Renal pelvis (tissue), 4 donors: Measurements from ENCODE around the gene CCDC181. TPM values are rescaled to one million over a fixed set of nuclear protein-coding genes. Genes with fewer than 3 reads are reported as not detected.
"Not testable (repeated sequence)": the region's sequence is repeated elsewhere in the genome, so short reads cannot be mapped to it uniquely, and the experiment has no call there.

ENCODE experiments used
- DNase-seq: peaks from one replicate; pipeline ENCODE4 v3.0.0-alpha.2; 2013
- polyA plus RNA-seq, 3 donors: library from polyadenylated mRNA; unstranded; fragments of 120-200 nt; gene quantifications; one replicate each; pipeline ENCODE4 v1.2.1, GENCODE V29; 2013; ENCODE audit not compliant: insufficient read length in 3 of 3

The CCDC181 gene
- polyA plus RNA-seq, 3 donors, result 8.5 to 9.7 (median 9.0) TPM

- no peak for DNase-seq
These were observed 12.3 kb downstream of the CCDC181 start for GRCh38 chr1:169414952-169415351.

DNA sequence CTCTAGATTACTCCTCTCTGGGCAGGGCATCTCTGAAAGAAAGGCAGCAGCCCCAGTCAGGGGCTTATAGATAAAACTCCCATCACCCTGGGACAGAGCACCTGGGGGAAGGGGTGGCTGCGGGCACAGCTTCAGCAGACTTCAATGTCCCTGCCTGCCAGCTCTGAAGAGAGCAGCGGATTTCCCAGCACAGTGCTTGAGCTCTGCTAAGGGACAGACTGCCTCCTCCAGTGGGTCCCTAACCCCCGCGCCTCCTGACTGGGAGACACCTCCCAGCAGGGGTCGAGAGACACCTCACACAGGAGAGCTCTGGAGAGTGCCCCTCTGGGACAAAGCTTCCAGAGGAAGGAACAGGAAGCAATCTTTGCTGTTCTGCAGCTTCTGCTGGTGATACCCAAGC, 18.9 kb downstream of the CCDC181 start:
- DNase-seq, result not testable (repeated sequence)

DNA sequence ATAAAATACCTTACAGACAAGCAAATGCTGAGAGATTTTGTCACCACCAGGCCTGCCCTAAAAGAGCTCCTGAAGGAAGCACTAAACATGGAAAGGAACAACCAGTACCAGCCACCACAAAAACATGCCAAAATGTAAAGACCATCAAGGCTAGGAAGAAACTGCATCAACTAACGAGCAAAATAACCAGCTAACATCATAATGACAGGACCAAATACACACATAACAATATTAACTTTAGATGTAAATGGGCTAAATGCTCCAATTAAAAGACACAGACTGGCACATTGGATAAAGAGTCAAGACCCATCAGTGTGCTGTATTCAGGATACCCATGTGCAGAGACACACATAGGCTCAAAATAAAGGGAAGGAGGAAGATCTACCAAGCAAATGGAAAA, 24.7 kb downstream of the CCDC181 start:
- DNase-seq, result not testable (repeated sequence)

DNA sequence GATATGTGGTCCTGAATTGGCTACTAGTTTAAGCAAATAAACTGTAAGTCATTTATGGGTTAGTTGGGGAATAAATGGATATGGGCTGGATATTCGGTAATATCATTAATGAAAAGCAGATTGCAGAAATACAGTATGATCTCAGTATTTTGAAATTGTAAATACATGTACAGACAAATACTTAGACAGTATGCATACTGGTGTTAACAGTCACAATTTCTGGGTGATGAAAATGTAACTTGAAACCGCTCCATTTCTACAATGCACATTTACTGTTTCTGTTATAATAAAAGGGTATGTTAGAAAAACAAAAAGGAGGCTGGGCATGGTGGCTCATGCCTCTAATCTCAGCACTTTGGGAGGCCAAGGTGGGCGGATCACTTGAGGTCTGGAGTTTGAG, 31.3 kb downstream of the CCDC181 start:
- DNase-seq, result no peak

DNA sequence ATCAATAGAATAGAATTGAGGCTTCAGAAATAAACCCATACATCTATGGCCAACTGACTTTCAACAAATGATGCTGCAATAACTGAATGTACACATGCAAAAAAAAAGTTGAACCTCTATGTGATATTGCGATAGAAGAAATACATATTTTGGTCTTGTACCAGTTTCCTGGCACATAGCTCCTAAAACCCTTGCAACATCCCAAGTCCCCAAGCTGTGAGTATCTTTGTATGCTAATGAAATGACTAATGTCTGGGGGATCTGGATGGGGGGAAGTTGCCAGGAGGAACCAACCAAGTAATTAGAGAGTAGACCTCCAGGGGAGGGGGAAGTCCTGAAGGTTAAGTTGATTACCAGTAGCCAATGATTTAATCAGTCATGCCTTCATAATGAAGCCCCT, 34.9 kb downstream of the CCDC181 start:
- DNase-seq, result no peak

DNA sequence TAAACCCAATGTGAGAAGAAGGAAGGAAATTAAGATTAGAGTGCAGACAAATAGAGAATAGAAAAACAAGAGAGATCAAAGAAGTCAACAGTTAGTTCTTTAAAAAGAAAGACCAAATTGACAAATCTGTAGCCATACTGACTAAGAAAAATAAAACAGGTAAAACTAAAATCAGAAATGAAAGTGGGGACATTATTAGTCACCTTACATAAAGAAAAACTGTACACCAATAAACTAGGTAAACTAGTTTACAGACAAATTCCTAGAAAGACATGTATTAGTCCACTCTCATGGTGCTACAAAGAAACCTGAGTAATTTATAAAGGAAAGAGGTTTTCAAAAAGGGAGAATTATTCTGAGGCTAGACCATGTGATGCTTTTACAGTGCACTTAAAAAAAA, 37.0 kb downstream of the CCDC181 start:
- no peak for DNase-seq

DNA sequence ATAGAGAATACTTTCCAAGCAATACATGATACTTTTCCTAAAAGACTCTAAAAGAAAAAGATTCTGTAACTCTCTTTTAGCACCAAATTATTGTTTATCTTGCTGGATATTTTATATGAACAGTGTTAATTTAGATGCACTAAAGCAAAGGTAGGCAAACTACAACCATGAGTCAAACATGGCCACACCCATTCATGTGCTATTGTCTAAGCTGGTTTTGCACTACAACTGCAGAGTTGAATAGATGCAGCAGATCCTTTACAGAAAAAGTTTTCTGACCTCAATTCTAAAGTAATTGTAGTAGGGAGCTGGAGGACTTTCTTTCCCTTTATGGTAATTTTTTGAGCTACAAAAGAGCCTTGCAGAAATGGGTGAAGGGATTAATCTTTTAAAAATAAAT, 39.9 kb downstream of the CCDC181 start:
- DNase-seq, result no peak

- DNase-seq, result no peak
These were observed 43.8 kb downstream of the CCDC181 start for GRCh38 chr1:169383449-169383848.

GRCh38 chr1:169381162-169381561, 46.1 kb downstream of the CCDC181 start:
- DNase-seq, result no peak

DNA sequence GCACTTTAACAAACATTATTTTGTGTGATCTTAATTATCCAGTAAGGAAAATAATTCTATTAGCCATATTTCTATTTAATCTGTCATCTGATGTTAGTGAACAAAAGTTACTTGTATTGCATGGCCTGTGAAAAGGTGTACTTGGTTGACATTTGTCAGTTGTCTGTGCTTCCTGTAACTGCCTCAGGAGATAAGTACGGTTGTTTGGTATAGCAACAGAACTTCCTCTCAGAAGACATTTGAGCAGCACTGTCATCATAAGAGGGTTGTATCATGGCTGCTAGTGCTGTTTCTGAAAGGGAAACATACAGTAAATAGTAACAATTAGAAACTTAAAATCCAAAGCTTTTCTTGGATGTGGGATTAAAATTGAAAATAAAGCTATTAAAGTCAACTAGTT, 55.9 kb downstream of the CCDC181 start:
- DNase-seq, result no peak

GRCh38 chr1:169368406-169368769, 58.9 kb downstream of the CCDC181 start:
- no peak for DNase-seq

- DNase-seq, result peak; percentile 97
These were observed 59.4 kb downstream of the CCDC181 start, which contains the start of the genes BLZF1 and NME7 for GRCh38 chr1:169367686-169368405. BLZF1 (plus strand) TSS chr1:169368195; CDS start chr1:169369523, 1,328 bp downstream. NME7 (minus strand) TSS chr1:169367797; CDS start chr1:169367710, 87 bp downstream.

- no peak for DNase-seq
These were observed 60.1 kb downstream of the CCDC181 start for GRCh38 chr1:169367096-169367685.

GRCh38 chr1:169364948-169365347, 62.3 kb downstream of the CCDC181 start:
- no peak for DNase-seq

DNA sequence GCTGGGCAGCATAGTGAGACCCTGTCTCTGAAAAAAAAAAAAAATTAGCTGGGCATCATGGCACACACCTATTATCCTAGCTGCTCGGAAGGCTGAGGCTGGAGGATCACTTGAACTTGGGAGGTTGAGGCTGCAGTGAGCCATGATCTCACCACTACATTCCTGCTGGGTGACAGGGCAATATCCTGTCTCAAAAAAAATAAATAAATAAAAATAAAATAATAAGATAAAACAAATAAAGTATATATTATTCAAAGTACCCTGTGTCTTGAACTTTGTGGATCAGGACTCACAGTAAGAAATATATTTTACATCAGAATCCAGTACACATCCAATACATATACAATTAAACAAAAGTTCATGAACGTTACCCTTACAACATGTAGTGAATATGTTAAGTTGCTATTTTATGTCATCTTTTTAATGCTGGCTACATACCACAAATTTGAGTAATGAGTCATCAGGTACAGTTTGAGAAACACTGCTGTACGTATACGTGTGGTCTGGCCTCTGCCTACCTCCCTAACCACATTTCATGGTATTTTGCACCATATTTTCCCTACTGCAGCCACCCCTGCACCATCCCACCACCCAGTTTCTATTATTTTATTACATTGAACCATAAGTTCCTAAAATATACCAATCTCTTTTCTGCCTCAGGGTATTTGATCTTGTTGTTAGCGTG, 64.1 kb downstream of the CCDC181 start:
- DNase-seq, result no peak

- no peak for DNase-seq
These were observed 66.0 kb downstream of the CCDC181 start for GRCh38 chr1:169361281-169361680.

GRCh38 chr1:169360415-169360814, 66.9 kb downstream of the CCDC181 start:
- no peak for DNase-seq

DNA sequence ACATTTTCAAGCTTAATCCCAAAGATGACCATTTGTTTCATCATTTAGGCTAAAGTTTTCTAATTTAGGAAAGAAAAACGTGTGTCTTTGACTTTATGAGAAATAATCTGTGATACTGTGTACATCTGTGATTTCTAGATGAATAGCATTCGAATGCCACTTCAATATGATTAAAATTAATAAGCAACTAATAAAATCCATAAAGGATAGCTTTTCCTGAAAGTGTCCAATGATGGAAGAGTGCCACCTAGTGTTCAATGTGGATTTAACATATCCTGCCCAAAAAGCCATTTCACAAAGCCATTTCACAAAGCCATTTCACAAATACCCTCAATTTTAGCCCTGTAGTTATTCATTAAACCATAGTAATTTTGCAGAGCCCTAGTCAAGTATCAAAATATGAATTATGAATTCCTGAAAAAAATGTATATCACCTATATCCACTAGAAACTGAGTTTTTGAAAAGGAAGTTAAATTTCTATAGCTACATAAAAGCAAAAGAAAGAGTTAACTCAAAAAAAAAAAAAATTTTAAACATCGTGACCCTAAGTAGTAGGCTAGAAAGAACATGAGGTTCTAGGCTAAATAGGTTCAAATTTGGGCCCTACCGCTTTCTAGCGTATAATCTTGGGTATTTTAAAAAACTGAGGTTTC, 78.8 kb downstream of the CCDC181 start:
- DNase-seq, result peak; percentile 49

GRCh38 chr1:169347688-169348382, 79.4 kb downstream of the CCDC181 start:
- DNase-seq, result no peak

DNA sequence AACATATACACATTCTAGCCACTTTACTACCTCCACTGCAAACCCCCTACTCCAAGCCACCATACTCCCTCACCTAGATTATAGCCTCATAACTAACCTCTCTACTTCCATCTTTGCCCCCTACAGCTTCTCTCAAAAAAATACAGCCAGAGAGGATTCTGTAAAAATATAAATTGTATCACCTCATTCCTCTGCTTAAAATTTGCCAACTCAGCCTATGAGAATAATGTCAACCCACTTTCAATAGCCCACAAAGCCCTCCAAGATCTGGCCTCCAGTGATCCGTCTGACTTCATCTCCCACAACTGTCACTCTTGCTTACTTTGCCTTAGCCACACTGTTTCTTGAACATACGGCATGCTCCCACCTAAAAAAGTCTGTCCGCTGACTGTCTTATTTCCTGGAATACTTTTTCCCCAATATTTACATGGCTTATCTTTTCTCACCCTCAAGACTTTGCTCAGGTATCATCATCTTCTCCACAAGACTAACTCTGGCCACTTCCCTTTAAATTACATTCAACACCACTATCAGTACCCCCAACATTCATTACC, 81.2 kb downstream of the CCDC181 start:
- no peak for DNase-seq

DNA sequence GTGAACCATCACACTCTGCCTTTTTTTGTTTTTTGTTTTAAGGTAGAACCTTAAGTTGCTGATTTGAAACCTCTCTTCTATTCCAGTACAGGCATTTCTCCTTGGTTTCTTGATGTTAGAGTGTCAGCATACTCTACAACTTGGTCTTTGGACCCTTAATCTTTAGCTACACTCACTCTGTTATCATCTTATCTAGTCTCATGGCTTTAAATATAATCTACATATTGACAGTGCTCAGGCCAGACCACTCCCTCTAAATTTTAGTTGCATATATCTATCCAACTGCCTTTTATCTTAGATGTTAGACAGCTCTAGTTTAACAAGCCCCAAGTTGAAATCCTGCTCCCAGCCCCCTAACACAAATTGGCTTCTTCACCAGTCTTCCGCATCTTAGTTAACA, 81.8 kb downstream of the CCDC181 start:
- DNase-seq, result no peak
